Thymus (tissue), 11 donors: ENCODE data around the gene TRMT44. TPM values are rescaled to one million over a fixed set of nuclear protein-coding genes. Genes with fewer than 3 reads are reported as not detected.

Source experiments
- DNase-seq, 9 donors: peaks; one replicate each; pipeline ENCODE4 v3.0.0-alpha.2; 2013; ENCODE audit warnings: low spot score in 9 of 9, low read depth in 6 of 9, missing footprints in 1 of 9
- H3K27ac ChIP-seq, 2 donors: one replicate each; pipeline ENCODE4 v1.5.1; 2013; ENCODE audit warnings: control low read depth in 1 of 2, low read depth in 1 of 2, low read length in 1 of 2, mild to moderate bottlenecking in 1 of 2, moderate library complexity in 1 of 2
- H3K27me3 ChIP-seq, 2 donors: one replicate each; pipeline ENCODE4 v1.5.1; 2013; ENCODE audit warnings: low read length in 1 of 2; ENCODE audit not compliant: control insufficient read depth in 2 of 2, insufficient read depth in 1 of 2
- H3K36me3 ChIP-seq, 2 donors: one replicate each; pipeline ENCODE4 v1.5.1; 2013; ENCODE audit warnings: low read length in 1 of 2, mild to moderate bottlenecking in 1 of 2, moderate library complexity in 1 of 2; ENCODE audit not compliant: control insufficient read depth in 2 of 2, insufficient read depth in 2 of 2
- H3K4me1 ChIP-seq, 2 donors: one replicate each; pipeline ENCODE4 v1.5.1; 2013; ENCODE audit warnings: low read length in 2 of 2; ENCODE audit not compliant: control insufficient read depth in 2 of 2, insufficient read depth in 2 of 2
- H3K4me3 ChIP-seq, 2 donors: one replicate each; pipeline ENCODE4 v1.5.1; 2013; ENCODE audit warnings: low read length in 2 of 2, control low read depth in 1 of 2, mild to moderate bottlenecking in 1 of 2
- H3K9me3 ChIP-seq, 2 donors: one replicate each; pipeline ENCODE4 v1.5.1; 2013; ENCODE audit warnings: low read length in 1 of 2, mild to moderate bottlenecking in 1 of 2; ENCODE audit not compliant: control insufficient read depth in 2 of 2, insufficient read depth in 1 of 2
- WGBS: extraction: QIAGEN DNeasy Blood & Tissue Kit; methylation state at CpG from one replicate; pipeline ENCODE4 v1.1.7; 2013; 5-methylcytosine and 5-hydroxymethylcytosine counted together
- polyA plus RNA-seq: library from polyadenylated mRNA; stranded (reverse); fragments of 200-250 nt; gene quantifications from one replicate; pipeline ENCODE4 v1.2.3, GENCODE V29; 2013
- total RNA-seq: library from RNA; stranded (reverse); fragments of 120-200 nt; gene quantifications from one replicate; pipeline ENCODE4 v1.2.4, GENCODE V29; 2013
- donor health status: healthy.

Gene TRMT44
- total and polyA plus RNA-seq, 2 donors, result 8.4 to 9.5 TPM

DNA sequence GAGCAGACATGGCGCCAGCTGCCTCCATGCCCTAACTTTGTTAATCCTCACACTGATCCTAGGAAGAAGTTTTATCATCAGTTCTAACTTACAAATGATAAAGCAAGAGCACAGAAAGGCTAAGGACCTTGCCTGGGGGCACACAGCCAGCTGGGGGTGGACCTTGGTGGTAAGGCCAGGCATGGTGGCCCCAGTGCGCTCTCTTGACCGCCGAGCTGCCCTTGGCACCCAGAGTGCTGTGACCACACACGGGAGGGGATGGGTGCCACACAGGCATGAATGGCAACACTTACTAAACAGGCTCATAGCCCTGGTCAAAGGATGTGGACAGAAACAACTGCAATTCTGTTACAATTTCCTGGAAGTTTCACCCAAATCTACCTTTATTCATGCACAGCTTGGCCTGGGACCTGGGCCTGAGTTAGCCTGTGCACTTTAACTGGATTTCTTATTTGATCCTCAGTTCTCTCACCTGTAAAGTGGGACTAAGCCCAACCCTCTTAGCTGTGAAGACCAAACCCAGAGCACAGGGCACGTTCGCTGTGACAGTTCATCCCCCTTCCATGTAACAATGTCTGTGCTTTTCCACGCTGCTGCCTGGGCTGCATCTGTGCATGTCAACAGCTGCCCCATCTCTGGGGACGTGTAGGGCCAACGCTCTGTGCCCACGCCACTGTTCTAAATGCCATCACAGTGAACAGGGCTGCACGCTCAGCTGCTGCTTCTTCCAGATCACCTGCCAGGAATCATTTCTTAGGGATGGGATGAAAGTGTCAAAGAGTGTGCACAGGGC, 44.9 kb upstream of the TRMT44 start:
- Histone ChIP-seq H3K27ac (no peak overlapping the region), H3K9me3 (no peaks in the 10 kb centered on the region), H3K36me3 (peaks cover 0 to 31% of the 10 kb centered on the region in 2 donors), H3K4me1 (no peaks in the 10 kb centered on the region), H3K4me3 (no peak overlapping the region), H3K27me3 (no peaks in the 10 kb centered on the region)
- WGBS, result 99% methylated on average over 12 of the region's 12 CpGs
- DNase-seq, result no peak

DNA sequence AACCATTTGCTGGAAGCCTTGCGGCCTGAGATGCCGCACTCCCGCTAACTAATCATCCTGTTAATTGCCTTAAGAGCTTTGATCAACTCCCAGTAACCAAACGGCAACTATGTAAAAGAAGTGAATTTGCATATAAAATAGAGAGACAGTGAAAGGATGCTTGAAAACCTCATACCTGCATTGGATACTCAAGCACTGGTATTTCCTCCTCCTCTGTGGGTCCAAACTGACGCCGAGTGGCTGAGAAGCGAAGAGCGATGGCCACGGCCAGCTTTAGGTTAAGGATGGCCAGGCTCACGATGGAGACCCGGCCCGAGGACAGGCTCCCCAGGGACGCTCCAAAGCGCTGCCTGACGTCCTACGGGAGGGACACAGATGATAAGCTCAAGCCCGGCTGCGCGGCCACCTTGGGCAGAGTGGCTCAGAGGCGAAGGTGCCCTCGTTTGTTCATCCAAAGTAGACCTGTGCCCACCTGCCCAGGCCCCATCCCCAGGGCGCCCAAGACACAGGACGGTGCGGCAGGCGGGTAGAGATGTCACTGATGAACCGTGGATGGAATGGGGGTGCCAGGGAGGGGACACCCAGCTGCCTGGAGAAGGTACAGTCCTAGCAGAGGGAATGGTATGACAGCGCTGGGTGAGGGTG, 43.7 kb upstream of the TRMT44 start:
- WGBS, result 98% methylated on average over 27 of the region's 27 CpGs
- no peaks in the 10 kb centered on the region for H3K27me3 ChIP-seq
- no peak for DNase-seq
- H3K4me1 ChIP-seq, result no peaks in the 10 kb centered on the region
- peaks cover 0 to 28% of the 10 kb centered on the region in 2 donors for H3K36me3 ChIP-seq
- no peaks in the 10 kb centered on the region for H3K9me3 ChIP-seq
- no peak overlapping the region for H3K27ac ChIP-seq
- H3K4me3 ChIP-seq, result no peak overlapping the region

DNA sequence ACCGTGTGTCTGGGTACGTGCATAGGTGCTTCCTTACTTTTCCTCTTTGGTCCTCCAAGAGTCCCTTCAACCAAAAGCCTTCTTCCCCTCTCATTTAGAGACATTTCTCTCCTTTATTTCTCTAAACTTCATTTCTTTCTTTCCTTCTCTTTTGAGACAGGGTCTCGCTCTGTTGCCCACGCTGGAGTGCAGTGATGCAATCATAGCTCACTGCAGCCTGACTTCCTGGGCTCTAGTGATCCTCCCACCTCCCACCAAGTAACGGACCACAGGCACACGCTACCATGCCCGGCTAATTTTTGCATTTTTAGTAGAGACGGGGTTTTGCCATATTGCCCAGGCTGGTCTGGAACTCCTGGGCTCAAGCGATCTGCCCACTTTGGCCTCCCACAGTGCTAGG, 42.2 kb upstream of the TRMT44 start:
- Histone ChIP-seq H3K4me1 (no peaks in the 10 kb centered on the region), H3K27ac (no peak overlapping the region), H3K4me3 (no peak overlapping the region), H3K36me3 (peaks cover 3 to 24% of the 10 kb centered on the region in 2 donors), H3K27me3 (no peaks in the 10 kb centered on the region), H3K9me3 (no peaks in the 10 kb centered on the region)
- no peak for DNase-seq
- 96% methylated on average over 9 of the region's 9 CpGs for WGBS

DNA sequence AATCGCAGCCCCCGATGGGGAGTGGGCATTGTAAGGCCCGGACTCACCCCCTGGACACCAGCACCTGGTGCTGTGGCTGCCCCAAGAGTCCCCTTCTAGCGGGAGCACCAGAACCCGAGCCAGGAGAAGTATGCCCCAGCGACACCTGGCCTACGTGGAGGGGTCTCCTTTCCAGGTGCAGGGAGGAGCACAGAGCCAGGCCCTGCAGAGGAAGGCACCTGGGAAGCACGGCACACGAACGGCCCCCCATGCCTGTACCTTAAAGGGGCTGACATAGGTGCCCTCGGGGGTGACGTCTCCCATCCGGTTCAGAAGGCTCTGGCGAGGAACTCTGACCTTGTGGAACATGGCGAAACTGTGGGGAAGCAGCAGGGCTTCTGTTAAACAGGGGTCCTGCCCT, 41.3 kb upstream of the TRMT44 start:
- H3K36me3 ChIP-seq, result peaks cover 3 to 26% of the 10 kb centered on the region in 2 donors
- no peak overlapping the region for H3K4me3 ChIP-seq
- no peak overlapping the region for H3K27ac ChIP-seq
- H3K9me3 ChIP-seq, result no peaks in the 10 kb centered on the region
- WGBS, result 96% methylated on average over 15 of the region's 15 CpGs
- no peak for DNase-seq
- no peaks in the 10 kb centered on the region for H3K4me1 ChIP-seq
- H3K27me3 ChIP-seq, result no peaks in the 10 kb centered on the region

GRCh38 chr4:8400632-8401325, 39.8 kb upstream of the TRMT44 start:
- no peak for DNase-seq
- Histone ChIP-seq H3K27ac (no peak overlapping the region), H3K9me3 (peaks cover 0 to 2% of the 10 kb centered on the region in 2 donors), H3K36me3 (peaks cover 6 to 33% of the 10 kb centered on the region in 2 donors), H3K4me3 (no peak overlapping the region), H3K27me3 (no peaks in the 10 kb centered on the region), H3K4me1 (no peaks in the 10 kb centered on the region)
- 93% methylated on average over 13 of the region's 13 CpGs for WGBS

GRCh38 chr4:8401665-8402064, 38.9 kb upstream of the TRMT44 start:
- WGBS, result 96% methylated on average over 10 of the region's 10 CpGs
- DNase-seq, result no peak
- H3K27ac ChIP-seq, result no peak overlapping the region
- peaks cover 6 to 36% of the 10 kb centered on the region in 2 donors for H3K36me3 ChIP-seq
- H3K9me3 ChIP-seq, result peaks cover 0 to 6% of the 10 kb centered on the region in 2 donors
- no peaks in the 10 kb centered on the region for H3K27me3 ChIP-seq
- H3K4me3 ChIP-seq, result no peak overlapping the region
- no peaks in the 10 kb centered on the region for H3K4me1 ChIP-seq

DNA sequence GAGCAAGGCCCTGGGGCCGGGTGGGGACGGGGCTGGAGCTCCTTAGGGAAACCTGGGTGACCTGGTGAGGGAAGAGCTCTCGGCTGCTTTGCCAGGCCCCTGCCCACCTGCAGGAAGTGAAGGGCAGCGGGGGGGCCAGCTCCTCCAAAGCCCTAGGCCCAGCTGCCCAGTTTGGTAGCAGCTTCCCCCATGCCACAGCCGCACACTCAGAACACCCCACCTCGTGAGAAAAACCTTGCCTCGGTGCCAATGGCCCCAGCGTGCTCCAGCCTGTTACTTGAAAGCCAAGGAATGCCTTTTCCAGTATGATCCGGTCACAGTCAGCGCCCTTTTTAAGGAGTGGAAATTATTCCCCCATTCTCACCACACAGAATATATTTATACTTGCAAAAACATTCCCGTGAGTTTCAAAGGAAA, 38.4 kb upstream of the TRMT44 start:
- H3K27me3 ChIP-seq, result no peaks in the 10 kb centered on the region
- no peak for DNase-seq
- H3K4me1 ChIP-seq, result no peaks in the 10 kb centered on the region
- H3K4me3 ChIP-seq, result no peak overlapping the region
- peaks cover 6 to 36% of the 10 kb centered on the region in 2 donors for H3K36me3 ChIP-seq
- H3K9me3 ChIP-seq, result peaks cover 0 to 6% of the 10 kb centered on the region in 2 donors
- 84% methylated on average over 11 of the region's 11 CpGs for WGBS
- no peak overlapping the region for H3K27ac ChIP-seq

DNA sequence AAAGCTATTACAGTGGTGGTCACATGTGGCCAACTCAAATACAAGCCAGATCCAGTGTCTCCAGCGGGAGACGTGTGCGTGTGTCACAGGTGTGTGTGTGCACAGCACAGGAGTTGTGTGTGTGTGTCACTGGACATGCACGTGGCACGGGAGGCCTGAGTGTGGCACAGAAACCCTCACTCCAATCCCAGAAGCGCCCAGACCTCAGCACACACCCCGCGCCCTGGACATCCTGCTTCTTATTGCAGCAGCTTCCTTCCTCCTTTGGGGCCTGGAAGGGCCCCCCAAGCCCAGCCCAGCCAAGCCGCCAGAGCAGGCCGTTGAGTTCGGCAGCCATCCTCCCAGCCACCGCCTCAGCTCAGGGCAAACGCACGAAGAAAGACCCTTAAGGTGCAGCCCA, 37.9 kb upstream of the TRMT44 start:
- no peak overlapping the region for H3K27ac ChIP-seq
- peaks cover 6 to 36% of the 10 kb centered on the region in 2 donors for H3K36me3 ChIP-seq
- no peak for DNase-seq

More for the DNA sequence above, 37.9 kb upstream of the TRMT44 start:
- Histone ChIP-seq H3K4me3 (no peak overlapping the region), H3K9me3 (peaks cover under 1 to 6% of the 10 kb centered on the region in 2 donors), H3K27me3 (no peaks in the 10 kb centered on the region), H3K4me1 (no peaks in the 10 kb centered on the region)
- 78% methylated on average over 14 of the region's 14 CpGs for WGBS
